ENCODE results near the gene RPL12. TPM values are rescaled to one million over a fixed set of nuclear protein-coding genes. Genes with fewer than 3 reads are reported as not detected.

The RPL12 gene
- total and polyA plus RNA-seq, 9 of the 15 experiments (the other 6 are each of a cell fraction or from before 2014, with no cell fraction given), result 1,614 to 4,558 (median 2,531) TPM

DNA sequence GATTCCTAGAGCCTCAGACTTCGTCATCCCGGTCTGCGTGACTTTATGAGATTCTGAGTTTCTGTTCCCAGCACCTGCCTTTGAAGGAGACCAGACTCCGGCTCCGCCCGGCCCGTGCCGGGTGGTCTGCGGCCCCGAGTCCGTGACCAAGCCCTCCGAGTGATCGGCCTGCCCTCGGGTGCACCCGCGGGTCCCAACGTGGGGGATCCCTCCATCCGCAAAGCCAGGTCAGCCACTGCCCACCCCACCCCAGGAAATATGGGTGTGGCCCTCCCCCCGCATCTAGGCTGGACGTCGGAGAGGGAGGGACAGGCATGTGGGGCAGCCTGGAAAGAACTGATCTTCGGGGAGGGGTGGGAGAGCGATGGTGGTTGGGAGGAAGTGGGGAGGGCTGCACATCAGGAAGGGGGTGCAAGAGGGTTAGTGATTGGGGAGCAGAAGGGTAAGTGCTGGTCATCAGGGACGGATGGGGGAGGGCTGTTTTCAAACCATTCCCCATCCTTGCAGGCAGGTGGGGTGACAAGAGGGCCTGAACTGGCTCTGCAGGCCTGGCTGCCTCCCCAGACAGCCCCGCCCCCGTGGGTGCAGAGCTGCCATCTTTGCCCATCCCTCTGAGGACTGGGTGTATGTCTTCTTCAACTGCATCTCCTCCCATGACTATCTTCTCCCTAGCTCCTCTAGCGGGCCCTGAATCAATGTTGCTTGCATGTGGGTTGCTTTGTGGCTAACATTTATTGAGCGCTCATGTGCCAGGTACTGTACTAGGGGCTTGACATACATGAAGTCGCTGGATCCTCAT is 851 bp upstream of the RPL12 start:
- ATAC-seq, result peak; percentile 54
- peaks cover 43% of the 10 kb centered on the region for H3K36me3 ChIP-seq (ENCODE audit: control insufficient read depth, insufficient read depth, low read length)
- CTCF ChIA-PET (ENCODE audit: low intra/inter-chr PET ratio), result interaction anchor here (0.5 kb wide), 1 partner anchor 111 kb away, joined by 3 read pairs; no protein-coding TSS in a partner anchor
- no TSS peak for BruUV-seq (replicated peaks)
- in situ Hi-C loops (cut with MboI), result no loop called here
- DNase-seq (ENCODE audit: extremely low read depth in 1 of 4, low spot score in 3 of 4), result peak; percentile 79 to 83 (median 82)
- H3K9ac ChIP-seq (ENCODE audit: insufficient read depth in 1 of 2, low read depth in 2 of 2, low read length in 2 of 2), result peak overlapping the region; percentile 94 to 97
- no peaks in the 10 kb centered on the region for H3K27me3 ChIP-seq (ENCODE audit: control insufficient read depth in 2 of 2, insufficient read depth in 2 of 2, low read length in 2 of 2)
- peak overlapping the region; percentile 100 for H3K4me2 ChIP-seq (ENCODE audit: insufficient read depth, low read length)
- peaks cover 29% of the 10 kb centered on the region for H4K20me1 ChIP-seq (replicated peaks; ENCODE audit: control insufficient read depth, insufficient read depth, low read length)
- H3K9me3 ChIP-seq (replicated peaks; ENCODE audit: control insufficient read depth, insufficient read depth, low read depth, low read length), result no peaks in the 10 kb centered on the region; the same call in 1 of the 2 replicates
- peak overlapping the region; percentile 82 for H3K27ac ChIP-seq (ENCODE audit: extremely low read depth, low read depth, low read length)
- H2AFZ ChIP-seq (ENCODE audit: low read depth, low read length), result peak overlapping the region; percentile 95
- peak; percentile 69 for FAIRE-seq
- POLR2A ChIA-PET, result interaction anchor here (0.5 to 3.6 kb wide), 17 partner anchors 9 to 1505 kb away, joined by 3 to 21 read pairs (median 4); partner anchors contain the start of genes SLC2A8 and ZNF79
- 7% methylated on average over 29 of the region's 29 CpGs for WGBS (ENCODE audit: insufficient coverage, low coverage, missing lambda C conversion rate)
- intact Hi-C loops (cut with micrococcal nuclease), result no loop called here
- peaks cover 57% of the 10 kb centered on the region for H3K79me2 ChIP-seq (ENCODE audit: control insufficient read depth, insufficient read depth, low read length)
- peaks cover 22 to 28% of the 10 kb centered on the region in 2 experiments; a peak in 4 of 5 replicates for H3K4me1 ChIP-seq (replicated peaks in 1 of 2; ENCODE audit: control insufficient read depth in 2 of 2, insufficient read depth in 2 of 2, low read length in 2 of 2)
- H3K9me1 ChIP-seq (ENCODE audit: control insufficient read depth, insufficient read depth, low read length), result no peaks in the 10 kb centered on the region
- peak overlapping the region; percentile 78 for H3K4me3 ChIP-seq
- TF ChIP-seq, protein P1, sequence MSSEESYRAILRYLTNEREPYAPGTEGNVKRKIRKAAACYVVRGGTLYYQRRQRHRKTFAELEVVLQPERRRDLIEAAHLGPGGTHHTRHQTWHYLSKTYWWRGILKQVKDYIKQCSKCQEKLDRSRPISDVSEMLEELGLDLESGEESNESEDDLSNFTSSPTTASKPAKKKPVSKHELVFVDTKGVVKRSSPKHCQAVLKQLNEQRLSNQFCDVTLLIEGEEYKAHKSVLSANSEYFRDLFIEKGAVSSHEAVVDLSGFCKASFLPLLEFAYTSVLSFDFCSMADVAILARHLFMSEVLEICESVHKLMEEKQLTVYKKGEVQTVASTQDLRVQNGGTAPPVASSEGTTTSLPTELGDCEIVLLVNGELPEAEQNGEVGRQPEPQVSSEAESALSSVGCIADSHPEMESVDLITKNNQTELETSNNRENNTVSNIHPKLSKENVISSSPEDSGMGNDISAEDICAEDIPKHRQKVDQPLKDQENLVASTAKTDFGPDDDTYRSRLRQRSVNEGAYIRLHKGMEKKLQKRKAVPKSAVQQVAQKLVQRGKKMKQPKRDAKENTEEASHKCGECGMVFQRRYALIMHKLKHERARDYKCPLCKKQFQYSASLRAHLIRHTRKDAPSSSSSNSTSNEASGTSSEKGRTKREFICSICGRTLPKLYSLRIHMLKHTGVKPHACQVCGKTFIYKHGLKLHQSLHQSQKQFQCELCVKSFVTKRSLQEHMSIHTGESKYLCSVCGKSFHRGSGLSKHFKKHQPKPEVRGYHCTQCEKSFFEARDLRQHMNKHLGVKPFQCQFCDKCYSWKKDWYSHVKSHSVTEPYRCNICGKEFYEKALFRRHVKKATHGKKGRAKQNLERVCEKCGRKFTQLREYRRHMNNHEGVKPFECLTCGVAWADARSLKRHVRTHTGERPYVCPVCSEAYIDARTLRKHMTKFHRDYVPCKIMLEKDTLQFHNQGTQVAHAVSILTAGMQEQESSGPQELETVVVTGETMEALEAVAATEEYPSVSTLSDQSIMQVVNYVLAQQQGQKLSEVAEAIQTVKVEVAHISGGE (CRISPR knock-in tag; IDR thresholded peaks at IDR 0.05), result no peak; a peak in 1 of 6 replicates
- TF ChIP-seq PTTG1 (tag; IDR thresholded peaks at IDR 0.05; ENCODE audit: low read depth) (no peak), EHMT2 (IDR thresholded peaks at IDR 0.05) (no peak), CHD1 (IDR thresholded peaks at IDR 0.05; ENCODE audit: low read length) (no peak), MYNN (IDR thresholded peaks at IDR 0.05) (no peak), MYNN (CRISPR knock-in tag; IDR thresholded peaks at IDR 0.05) (no peak), HCFC1 (IDR thresholded peaks at IDR 0.05; ENCODE audit: low read depth, low read length) (no peak), ZKSCAN1 (IDR thresholded peaks at IDR 0.05; ENCODE audit: low read depth, low read length) (no peak)
- TF ChIP-seq, protein P2, sequence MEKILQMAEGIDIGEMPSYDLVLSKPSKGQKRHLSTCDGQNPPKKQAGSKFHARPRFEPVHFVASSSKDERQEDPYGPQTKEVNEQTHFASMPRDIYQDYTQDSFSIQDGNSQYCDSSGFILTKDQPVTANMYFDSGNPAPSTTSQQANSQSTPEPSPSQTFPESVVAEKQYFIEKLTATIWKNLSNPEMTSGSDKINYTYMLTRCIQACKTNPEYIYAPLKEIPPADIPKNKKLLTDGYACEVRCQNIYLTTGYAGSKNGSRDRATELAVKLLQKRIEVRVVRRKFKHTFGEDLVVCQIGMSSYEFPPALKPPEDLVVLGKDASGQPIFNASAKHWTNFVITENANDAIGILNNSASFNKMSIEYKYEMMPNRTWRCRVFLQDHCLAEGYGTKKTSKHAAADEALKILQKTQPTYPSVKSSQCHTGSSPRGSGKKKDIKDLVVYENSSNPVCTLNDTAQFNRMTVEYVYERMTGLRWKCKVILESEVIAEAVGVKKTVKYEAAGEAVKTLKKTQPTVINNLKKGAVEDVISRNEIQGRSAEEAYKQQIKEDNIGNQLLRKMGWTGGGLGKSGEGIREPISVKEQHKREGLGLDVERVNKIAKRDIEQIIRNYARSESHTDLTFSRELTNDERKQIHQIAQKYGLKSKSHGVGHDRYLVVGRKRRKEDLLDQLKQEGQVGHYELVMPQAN (IDR thresholded peaks at IDR 0.05; ENCODE audit: borderline replicate concordance), result peak; percentile 52; the same call in 1 of the 2 replicates
- TF ChIP-seq, protein P3, sequence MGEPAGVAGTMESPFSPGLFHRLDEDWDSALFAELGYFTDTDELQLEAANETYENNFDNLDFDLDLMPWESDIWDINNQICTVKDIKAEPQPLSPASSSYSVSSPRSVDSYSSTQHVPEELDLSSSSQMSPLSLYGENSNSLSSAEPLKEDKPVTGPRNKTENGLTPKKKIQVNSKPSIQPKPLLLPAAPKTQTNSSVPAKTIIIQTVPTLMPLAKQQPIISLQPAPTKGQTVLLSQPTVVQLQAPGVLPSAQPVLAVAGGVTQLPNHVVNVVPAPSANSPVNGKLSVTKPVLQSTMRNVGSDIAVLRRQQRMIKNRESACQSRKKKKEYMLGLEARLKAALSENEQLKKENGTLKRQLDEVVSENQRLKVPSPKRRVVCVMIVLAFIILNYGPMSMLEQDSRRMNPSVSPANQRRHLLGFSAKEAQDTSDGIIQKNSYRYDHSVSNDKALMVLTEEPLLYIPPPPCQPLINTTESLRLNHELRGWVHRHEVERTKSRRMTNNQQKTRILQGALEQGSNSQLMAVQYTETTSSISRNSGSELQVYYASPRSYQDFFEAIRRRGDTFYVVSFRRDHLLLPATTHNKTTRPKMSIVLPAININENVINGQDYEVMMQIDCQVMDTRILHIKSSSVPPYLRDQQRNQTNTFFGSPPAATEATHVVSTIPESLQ (CRISPR knock-in tag; IDR thresholded peaks at IDR 0.05), result no peak
- TF ChIP-seq, protein P4, sequence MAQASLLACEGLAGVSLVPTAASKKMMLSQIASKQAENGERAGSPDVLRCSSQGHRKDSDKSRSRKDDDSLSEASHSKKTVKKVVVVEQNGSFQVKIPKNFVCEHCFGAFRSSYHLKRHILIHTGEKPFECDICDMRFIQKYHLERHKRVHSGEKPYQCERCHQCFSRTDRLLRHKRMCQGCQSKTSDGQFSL (CRISPR knock-in tag; IDR thresholded peaks at IDR 0.05), result no peak
- TF ChIP-seq, protein P4 (tag; IDR thresholded peaks at IDR 0.05), result no peak

Measured in K562 (cell line).